GM12892 (cell line): ENCODE results near the gene RPTOR.

Experiments
- POLR2A ChIP-seq: IDR thresholded peaks from 2 replicates; pipeline ENCODE4 v1.6.1; 2011; ENCODE audit warnings: low read depth, low read length, control low read depth
- TAF1 ChIP-seq: IDR thresholded peaks from 2 replicates; pipeline ENCODE4 v1.6.1; 2011; ENCODE audit warnings: low read depth, mild to moderate bottlenecking, control low read depth, low read length, borderline replicate concordance

- TF ChIP-seq TAF1 (no peak), POLR2A (no peak)
These were observed 10.6 kb downstream of the RPTOR start for GRCh38 chr17:80555266-80555665.
